GM23338 (cell line): Measurements from ENCODE around the gene C1orf74. TPM values are rescaled to one million over a fixed set of nuclear protein-coding genes. Genes with fewer than 3 reads are reported as not detected.
A peak's percentile ranks its signal among the peaks of the same experiment; 100 is the strongest.

Experiments used
- ATAC-seq: fragments of 200-7000 bp; cut with Tn5 transposase; 3 replicates; pipeline ENCODE4 v1.9.1; 2020
- DNase-seq: peaks from one replicate; pipeline ENCODE4 v3.0.0-alpha.2; 2015; ENCODE audit warnings: low spot score
- H2AFZ ChIP-seq: fragments of 200-600 bp; sonication (generic); 2 replicates; pipeline ENCODE4 v1.8.0; 2016; ENCODE audit warnings: antibody characterized with exemption, mild to moderate bottlenecking, moderate library complexity
- H3F3A ChIP-seq: fragments of 200-600 bp; sonication (generic); replicated peaks from 2 replicates; pipeline ENCODE4 v1.8.0; 2017; ENCODE audit warnings: antibody characterized with exemption, mixed run types, low read depth
- H3K27ac ChIP-seq: fragments of 200-600 bp; sonication (generic); 2 replicates; pipeline ENCODE4 v1.6.1; 2016; ENCODE audit warnings: low read depth
- H3K27me3 ChIP-seq: fragments of 200-600 bp; sonication (generic); 2 replicates; pipeline ENCODE4 v1.8.0; 2016; ENCODE audit warnings: mild to moderate bottlenecking, mixed run types, moderate library complexity; ENCODE audit not compliant: insufficient read depth
- H3K36me3 ChIP-seq: fragments of 200-600 bp; sonication (generic); 2 replicates; pipeline ENCODE4 v1.8.0; 2016; ENCODE audit warnings: mild to moderate bottlenecking; ENCODE audit not compliant: insufficient read depth
- H3K4me1 ChIP-seq: fragments of 200-600 bp; sonication (generic); 2 replicates; pipeline ENCODE4 v1.8.0; 2016; ENCODE audit warnings: mild to moderate bottlenecking, moderate library complexity; ENCODE audit not compliant: insufficient read depth
- H3K4me2 ChIP-seq: fragments of 200-600 bp; sonication (generic); 2 replicates; pipeline ENCODE4 v1.7.1; 2017; ENCODE audit warnings: mixed run types
- H3K4me3 ChIP-seq: fragments of 200-600 bp; sonication (generic); 2 replicates; pipeline ENCODE4 v1.6.1; 2016; ENCODE audit warnings: mixed run types
- H3K79me2 ChIP-seq: fragments of 200-600 bp; sonication (generic); replicated peaks from 2 replicates; pipeline ENCODE4 v1.8.0; 2017; ENCODE audit warnings: mild to moderate bottlenecking; ENCODE audit not compliant: insufficient read depth
- H3K9me2 ChIP-seq: fragments of 200-600 bp; sonication (generic); 2 replicates; pipeline ENCODE4 v1.8.0; 2017; ENCODE audit not compliant: insufficient read depth
- H4K20me1 ChIP-seq: fragments of 200-600 bp; sonication (generic); replicated peaks from 2 replicates; pipeline ENCODE4 v1.8.0; 2017; ENCODE audit warnings: mild to moderate bottlenecking; ENCODE audit not compliant: insufficient read depth
- H3K27ac Mint-ChIP-seq: 2 replicates; pipeline ENCODE4 v1.8.0; 2020; ENCODE audit warnings: inconsistent platforms, mild to moderate bottlenecking, moderate library complexity, mixed read lengths
- H3K27me3 Mint-ChIP-seq: 3 replicates; pipeline ENCODE4 v1.8.0; 2022; ENCODE audit warnings: low read depth, mild to moderate bottlenecking, moderate library complexity, mixed read lengths, inconsistent platforms; ENCODE audit not compliant: insufficient read depth, poor library complexity
- H3K36me3 Mint-ChIP-seq: 3 replicates; pipeline ENCODE4 v1.8.0; 2021; ENCODE audit warnings: low read depth, mild to moderate bottlenecking, inconsistent platforms, moderate library complexity, mixed read lengths
- H3K4me1 Mint-ChIP-seq: 3 replicates; pipeline ENCODE4 v1.8.0; 2020; ENCODE audit warnings: mild to moderate bottlenecking, inconsistent platforms, mixed read lengths
- H3K4me3 Mint-ChIP-seq: 3 replicates; pipeline ENCODE4 v1.8.0; 2021; ENCODE audit warnings: moderate library complexity, mild to moderate bottlenecking, inconsistent platforms, mixed read lengths
- H3K9me3 Mint-ChIP-seq: 3 replicates; pipeline ENCODE4 v1.8.0; 2020; ENCODE audit warnings: moderate library complexity, mild to moderate bottlenecking, inconsistent platforms, mixed read lengths
- CREB1 ChIP-seq: fragments of 250-450 bp; sonication (Bioruptor Pico); IDR thresholded peaks from 2 replicates; pipeline ENCODE4 v1.5.0; 2020; ENCODE audit warnings: low read depth, mild to moderate bottlenecking, moderate library complexity
- EZH2 ChIP-seq: fragments of 200-600 bp; sonication (generic); IDR thresholded peaks from one replicate; pipeline ENCODE4 v1.8.0; 2017; ENCODE audit warnings: antibody characterized with exemption, mild to moderate bottlenecking, low read depth; ENCODE audit not compliant: unreplicated experiment
- EZH2phosphoT487 ChIP-seq: fragments of 200-600 bp; sonication (generic); IDR thresholded peaks from one replicate; pipeline ENCODE4 v1.8.1; 2018; ENCODE audit warnings: antibody characterized with exemption; ENCODE audit not compliant: unreplicated experiment
- JUNB ChIP-seq: IDR thresholded peaks from one replicate; pipeline ENCODE4 v1.6.1; 2016; ENCODE audit warnings: antibody characterized with exemption; ENCODE audit not compliant: unreplicated experiment
- NANOG ChIP-seq: IDR thresholded peaks from 2 replicates; pipeline ENCODE4 v1.6.1; 2016; ENCODE audit warnings: antibody characterized with exemption, borderline replicate concordance
- POLR2AphosphoS5 ChIP-seq: IDR thresholded peaks from 2 replicates; pipeline ENCODE4 v1.6.1; 2016; ENCODE audit warnings: antibody characterized with exemption, low read depth
- STAT1 ChIP-seq: IDR thresholded peaks from one replicate; pipeline ENCODE4 v1.6.1; 2016; ENCODE audit warnings: antibody characterized with exemption; ENCODE audit not compliant: unreplicated experiment
- ZNF114 ChIP-seq: fragments of 250-450 bp; sonication (Bioruptor Pico); IDR thresholded peaks from 2 replicates; pipeline ENCODE4 v1.5.0; 2020; ENCODE audit warnings: mild to moderate bottlenecking, moderate library complexity
- ZNF331 ChIP-seq: fragments of 250-450 bp; sonication (Bioruptor Pico); IDR thresholded peaks from 2 replicates; pipeline ENCODE4 v1.5.0; 2020; ENCODE audit warnings: low read depth, mild to moderate bottlenecking, moderate library complexity
- polyA plus RNA-seq: library from polyadenylated mRNA; unstranded; fragments of >200 nt; fragmentation: Nextera tagmentation; extraction: Ambion mirVana; gene quantifications from 2 replicates; pipeline ENCODE4 v1.2.1, GENCODE V29; 2016
- total RNA-seq: library from RNA; depleted of rRNA; stranded (reverse); fragments of >200 nt; shearing (Covaris generic); gene quantifications from 2 replicates; pipeline ENCODE4 v1.2.3, GENCODE V29; 2014
- TF ChIP-seq, protein P1 (sequence below): fragments of 250-450 bp; sonication (Bioruptor Pico); IDR thresholded peaks from 2 replicates; pipeline ENCODE4 v1.5.0; 2020; ENCODE audit warnings: mild to moderate bottlenecking, moderate library complexity
- TF ChIP-seq, protein P2 (sequence below), 2 experiments: fragments of 200-600 bp in 1 of 2; sonication (generic) in 1 of 2; conservative IDR thresholded peaks; 2 replicates each; pipeline versions ENCODE4 v1.5.1 to v1.6.1; 2016 to 2017; ENCODE audit warnings: antibody characterized with exemption in 2 of 2, low read depth in 2 of 2, mild to moderate bottlenecking in 2 of 2, moderate library complexity in 1 of 2
- TF ChIP-seq, protein P3 (sequence below): IDR thresholded peaks from 2 replicates; pipeline ENCODE4 v1.6.1; 2016; ENCODE audit warnings: antibody characterized with exemption

Gene C1orf74
- total and polyA plus RNA-seq, 2 experiments from 2014 or later = 2.8 to 3.9 TPM

DNA sequence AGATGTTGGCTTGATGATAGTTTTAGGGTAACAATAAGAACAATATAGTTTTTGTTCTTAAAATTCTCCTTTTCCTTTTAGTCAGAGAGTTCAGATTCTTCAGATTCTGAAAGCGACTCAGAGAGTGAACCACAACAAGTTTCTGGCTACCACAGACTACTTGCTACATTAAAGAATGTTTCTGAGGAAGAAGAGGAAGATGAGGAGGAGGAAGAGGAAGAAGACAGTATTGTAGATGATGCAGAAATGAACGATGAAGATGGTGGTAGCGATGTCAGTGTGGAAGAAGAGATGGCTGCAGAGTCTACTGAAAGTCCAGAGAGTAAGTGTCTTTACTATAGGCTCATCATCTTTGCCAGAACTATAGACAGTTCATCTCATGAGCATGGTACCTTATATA lies 46.4 kb upstream of the C1orf74 start:
- H3K27me3 Mint-ChIP-seq = no peaks in the 10 kb centered on the region
- peaks cover 49% of the 10 kb centered on the region for H3K36me3 Mint-ChIP-seq
- peaks cover 4% of the 10 kb centered on the region; the same call in 1 of the 2 replicates for H3K4me1 ChIP-seq
- H3K27me3 ChIP-seq = no peaks in the 10 kb centered on the region
- H3K4me3 ChIP-seq = no peak overlapping the region
- DNase-seq = no peak
- no peaks in the 10 kb centered on the region for H3K9me2 ChIP-seq
- H3K4me3 Mint-ChIP-seq = no peak overlapping the region
- peaks cover 5% of the 10 kb centered on the region; the same call in 2 of the 3 replicates for H3K4me1 Mint-ChIP-seq
- TF ChIP-seq EZH2phosphoT487 = no peak
- H3K36me3 ChIP-seq = peaks cover 42% of the 10 kb centered on the region
- peaks cover 12% of the 10 kb centered on the region for H4K20me1 ChIP-seq
- H3K4me2 ChIP-seq = no peak overlapping the region
- ATAC-seq = no peak
- H3K27ac ChIP-seq = no peak overlapping the region
- no peaks in the 10 kb centered on the region for H3F3A ChIP-seq
- no peak overlapping the region for H3K27ac Mint-ChIP-seq
- no peak overlapping the region for H2AFZ ChIP-seq
- H3K9me3 Mint-ChIP-seq = no peaks in the 10 kb centered on the region; the same call in 2 of the 3 replicates
- H3K79me2 ChIP-seq = peaks cover 22% of the 10 kb centered on the region

DNA sequence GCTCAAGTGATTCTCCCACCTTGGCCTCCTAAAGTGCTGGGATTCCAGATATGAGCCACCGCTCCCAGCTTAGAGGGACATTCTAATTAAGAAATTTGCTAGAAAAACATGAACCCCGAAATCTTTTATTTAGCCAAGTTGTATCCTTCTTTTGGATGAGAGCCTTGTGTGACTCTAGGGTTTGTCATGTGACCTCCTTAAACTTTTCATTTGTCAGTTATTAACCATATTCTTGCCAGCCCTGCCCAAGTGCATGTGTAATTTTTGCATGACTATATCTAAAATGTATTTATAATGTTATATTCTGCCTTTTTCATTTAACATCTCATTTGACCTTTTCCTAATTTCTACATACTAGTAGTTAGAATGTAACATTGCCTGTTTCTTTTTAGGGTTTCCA lies 45.4 kb upstream of the C1orf74 start:
- Mint-ChIP-seq H3K4me1 (peaks cover 5% of the 10 kb centered on the region; the same call in 2 of the 3 replicates), H3K9me3 (no peaks in the 10 kb centered on the region; the same call in 2 of the 3 replicates), H3K27ac (no peak overlapping the region), H3K27me3 (peaks cover 2% of the 10 kb centered on the region), H3K4me3 (peak overlapping the region; percentile 84), H3K36me3 (peaks cover 39% of the 10 kb centered on the region)
- Histone ChIP-seq H3K4me2 (no peak overlapping the region), H3K79me2 (peaks cover 22% of the 10 kb centered on the region), H3K27me3 (no peaks in the 10 kb centered on the region), H3K27ac (no peak overlapping the region), H3F3A (no peaks in the 10 kb centered on the region), H3K36me3 (peaks cover 34% of the 10 kb centered on the region), H3K9me2 (no peaks in the 10 kb centered on the region), H3K4me1 (peaks cover 4% of the 10 kb centered on the region; the same call in 1 of the 2 replicates), H3K4me3 (no peak overlapping the region), H2AFZ (no peak overlapping the region), H4K20me1 (peaks cover 12% of the 10 kb centered on the region)
- no peak for ATAC-seq
- no peak for DNase-seq
- TF ChIP-seq NANOG = no peak
- TF ChIP-seq, protein P1, sequence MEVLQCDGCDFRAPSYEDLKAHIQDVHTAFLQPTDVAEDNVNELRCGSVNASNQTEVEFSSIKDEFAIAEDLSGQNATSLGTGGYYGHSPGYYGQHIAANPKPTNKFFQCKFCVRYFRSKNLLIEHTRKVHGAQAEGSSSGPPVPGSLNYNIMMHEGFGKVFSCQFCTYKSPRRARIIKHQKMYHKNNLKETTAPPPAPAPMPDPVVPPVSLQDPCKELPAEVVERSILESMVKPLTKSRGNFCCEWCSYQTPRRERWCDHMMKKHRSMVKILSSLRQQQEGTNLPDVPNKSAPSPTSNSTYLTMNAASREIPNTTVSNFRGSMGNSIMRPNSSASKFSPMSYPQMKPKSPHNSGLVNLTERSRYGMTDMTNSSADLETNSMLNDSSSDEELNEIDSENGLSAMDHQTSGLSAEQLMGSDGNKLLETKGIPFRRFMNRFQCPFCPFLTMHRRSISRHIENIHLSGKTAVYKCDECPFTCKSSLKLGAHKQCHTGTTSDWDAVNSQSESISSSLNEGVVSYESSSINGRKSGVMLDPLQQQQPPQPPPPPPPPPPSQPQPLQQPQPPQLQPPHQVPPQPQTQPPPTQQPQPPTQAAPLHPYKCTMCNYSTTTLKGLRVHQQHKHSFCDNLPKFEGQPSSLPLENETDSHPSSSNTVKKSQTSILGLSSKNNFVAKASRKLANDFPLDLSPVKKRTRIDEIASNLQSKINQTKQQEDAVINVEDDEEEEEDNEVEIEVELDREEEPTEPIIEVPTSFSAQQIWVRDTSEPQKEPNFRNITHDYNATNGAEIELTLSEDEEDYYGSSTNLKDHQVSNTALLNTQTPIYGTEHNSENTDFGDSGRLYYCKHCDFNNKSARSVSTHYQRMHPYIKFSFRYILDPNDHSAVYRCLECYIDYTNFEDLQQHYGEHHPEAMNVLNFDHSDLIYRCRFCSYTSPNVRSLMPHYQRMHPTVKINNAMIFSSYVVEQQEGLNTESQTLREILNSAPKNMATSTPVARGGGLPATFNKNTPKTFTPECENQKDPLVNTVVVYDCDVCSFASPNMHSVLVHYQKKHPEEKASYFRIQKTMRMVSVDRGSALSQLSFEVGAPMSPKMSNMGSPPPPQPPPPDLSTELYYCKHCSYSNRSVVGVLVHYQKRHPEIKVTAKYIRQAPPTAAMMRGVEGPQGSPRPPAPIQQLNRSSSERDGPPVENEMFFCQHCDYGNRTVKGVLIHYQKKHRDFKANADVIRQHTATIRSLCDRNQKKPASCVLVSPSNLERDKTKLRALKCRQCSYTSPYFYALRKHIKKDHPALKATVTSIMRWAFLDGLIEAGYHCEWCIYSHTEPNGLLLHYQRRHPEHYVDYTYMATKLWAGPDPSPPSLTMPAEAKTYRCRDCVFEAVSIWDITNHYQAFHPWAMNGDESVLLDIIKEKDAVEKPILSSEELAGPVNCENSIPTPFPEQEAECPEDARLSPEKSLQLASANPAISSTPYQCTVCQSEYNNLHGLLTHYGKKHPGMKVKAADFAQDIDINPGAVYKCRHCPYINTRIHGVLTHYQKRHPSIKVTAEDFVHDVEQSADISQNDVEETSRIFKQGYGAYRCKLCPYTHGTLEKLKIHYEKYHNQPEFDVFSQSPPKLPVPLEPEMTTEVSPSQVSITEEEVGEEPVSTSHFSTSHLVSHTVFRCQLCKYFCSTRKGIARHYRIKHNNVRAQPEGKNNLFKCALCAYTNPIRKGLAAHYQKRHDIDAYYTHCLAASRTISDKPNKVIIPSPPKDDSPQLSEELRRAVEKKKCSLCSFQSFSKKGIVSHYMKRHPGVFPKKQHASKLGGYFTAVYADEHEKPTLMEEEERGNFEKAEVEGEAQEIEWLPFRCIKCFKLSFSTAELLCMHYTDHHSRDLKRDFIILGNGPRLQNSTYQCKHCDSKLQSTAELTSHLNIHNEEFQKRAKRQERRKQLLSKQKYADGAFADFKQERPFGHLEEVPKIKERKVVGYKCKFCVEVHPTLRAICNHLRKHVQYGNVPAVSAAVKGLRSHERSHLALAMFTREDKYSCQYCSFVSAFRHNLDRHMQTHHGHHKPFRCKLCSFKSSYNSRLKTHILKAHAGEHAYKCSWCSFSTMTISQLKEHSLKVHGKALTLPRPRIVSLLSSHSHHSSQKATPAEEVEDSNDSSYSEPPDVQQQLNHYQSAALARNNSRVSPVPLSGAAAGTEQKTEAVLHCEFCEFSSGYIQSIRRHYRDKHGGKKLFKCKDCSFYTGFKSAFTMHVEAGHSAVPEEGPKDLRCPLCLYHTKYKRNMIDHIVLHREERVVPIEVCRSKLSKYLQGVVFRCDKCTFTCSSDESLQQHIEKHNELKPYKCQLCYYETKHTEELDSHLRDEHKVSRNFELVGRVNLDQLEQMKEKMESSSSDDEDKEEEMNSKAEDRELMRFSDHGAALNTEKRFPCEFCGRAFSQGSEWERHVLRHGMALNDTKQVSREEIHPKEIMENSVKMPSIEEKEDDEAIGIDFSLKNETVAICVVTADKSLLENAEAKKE = no peak
- no peak for TF ChIP-seq CREB1
- TF ChIP-seq POLR2AphosphoS5 = no peak
- TF ChIP-seq EZH2 = no peak
- no peak for TF ChIP-seq ZNF114 (CRISPR knock-in tag)
- TF ChIP-seq, protein P2, sequence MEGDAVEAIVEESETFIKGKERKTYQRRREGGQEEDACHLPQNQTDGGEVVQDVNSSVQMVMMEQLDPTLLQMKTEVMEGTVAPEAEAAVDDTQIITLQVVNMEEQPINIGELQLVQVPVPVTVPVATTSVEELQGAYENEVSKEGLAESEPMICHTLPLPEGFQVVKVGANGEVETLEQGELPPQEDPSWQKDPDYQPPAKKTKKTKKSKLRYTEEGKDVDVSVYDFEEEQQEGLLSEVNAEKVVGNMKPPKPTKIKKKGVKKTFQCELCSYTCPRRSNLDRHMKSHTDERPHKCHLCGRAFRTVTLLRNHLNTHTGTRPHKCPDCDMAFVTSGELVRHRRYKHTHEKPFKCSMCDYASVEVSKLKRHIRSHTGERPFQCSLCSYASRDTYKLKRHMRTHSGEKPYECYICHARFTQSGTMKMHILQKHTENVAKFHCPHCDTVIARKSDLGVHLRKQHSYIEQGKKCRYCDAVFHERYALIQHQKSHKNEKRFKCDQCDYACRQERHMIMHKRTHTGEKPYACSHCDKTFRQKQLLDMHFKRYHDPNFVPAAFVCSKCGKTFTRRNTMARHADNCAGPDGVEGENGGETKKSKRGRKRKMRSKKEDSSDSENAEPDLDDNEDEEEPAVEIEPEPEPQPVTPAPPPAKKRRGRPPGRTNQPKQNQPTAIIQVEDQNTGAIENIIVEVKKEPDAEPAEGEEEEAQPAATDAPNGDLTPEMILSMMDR (conservative IDR thresholded peaks at IDR 0.05; ENCODE audit: low read depth in 2 of 2) = no peak
- TF ChIP-seq STAT1 = no peak
- no peak for TF ChIP-seq ZNF331 (CRISPR knock-in tag)
- TF ChIP-seq EZH2phosphoT487 = no peak
- TF ChIP-seq, protein P3, sequence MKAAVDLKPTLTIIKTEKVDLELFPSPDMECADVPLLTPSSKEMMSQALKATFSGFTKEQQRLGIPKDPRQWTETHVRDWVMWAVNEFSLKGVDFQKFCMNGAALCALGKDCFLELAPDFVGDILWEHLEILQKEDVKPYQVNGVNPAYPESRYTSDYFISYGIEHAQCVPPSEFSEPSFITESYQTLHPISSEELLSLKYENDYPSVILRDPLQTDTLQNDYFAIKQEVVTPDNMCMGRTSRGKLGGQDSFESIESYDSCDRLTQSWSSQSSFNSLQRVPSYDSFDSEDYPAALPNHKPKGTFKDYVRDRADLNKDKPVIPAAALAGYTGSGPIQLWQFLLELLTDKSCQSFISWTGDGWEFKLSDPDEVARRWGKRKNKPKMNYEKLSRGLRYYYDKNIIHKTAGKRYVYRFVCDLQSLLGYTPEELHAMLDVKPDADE = no peak
- no peak for TF ChIP-seq JUNB
